Measurements from ENCODE around the gene PLCL1. TPM values are rescaled to one million over a fixed set of nuclear protein-coding genes. Genes with fewer than 3 reads are reported as not detected.

Gene PLCL1
- total and polyA plus RNA-seq, 3 experiments from 2014 or later = 0.70 to 2.0 (median 0.71) TPM

DNA sequence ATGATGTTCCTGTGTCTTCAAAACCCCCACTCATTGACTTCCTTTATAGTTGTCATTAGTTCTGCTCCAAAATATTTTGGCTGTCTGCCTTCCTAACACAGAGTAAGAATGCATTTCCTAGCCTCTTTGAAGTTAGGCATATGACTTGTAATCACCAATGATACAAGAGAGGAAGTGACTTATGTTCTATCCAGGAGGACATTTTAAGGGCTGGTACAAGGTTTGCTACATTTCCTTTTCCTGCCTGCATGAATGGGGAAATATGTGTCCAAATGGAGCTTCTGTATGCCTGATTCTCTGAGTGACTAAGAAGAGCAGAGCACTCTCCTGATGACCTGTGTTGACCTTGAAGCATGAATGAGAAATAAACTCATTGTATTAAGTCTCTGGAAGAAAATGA, 115.1 kb downstream of the PLCL1 start:
- DNase-seq = no peak
- H3K27me3 ChIP-seq (ENCODE audit: insufficient read depth, low read length, poor library complexity, severe bottlenecking) = no peaks in the 10 kb centered on the region
- Mint-ChIP-seq H3K9me3 (no peaks in the 10 kb centered on the region), H3K4me1 (no peaks in the 10 kb centered on the region), H3K27ac (no peak overlapping the region), H3K36me3 (no peaks in the 10 kb centered on the region), H3K27me3 (peaks cover 4 to 5% of the 10 kb centered on the region in 2 donors), H3K4me3 (no peak overlapping the region)
- no peak overlapping the region for H3K27ac ChIP-seq (ENCODE audit: low read depth, low read length)
- no peaks in the 10 kb centered on the region for H3K4me1 ChIP-seq (ENCODE audit: insufficient read depth, low read length)
- POLR2A ChIA-PET = no interaction called here
- no peaks in the 10 kb centered on the region for H3K9me3 ChIP-seq (ENCODE audit: low read length)
- no peak overlapping the region for H3K4me3 ChIP-seq (ENCODE audit: low read length)
- no peaks in the 10 kb centered on the region for H3K36me3 ChIP-seq (ENCODE audit: insufficient read depth, low read length)
- CTCF ChIA-PET = no interaction called here

DNA sequence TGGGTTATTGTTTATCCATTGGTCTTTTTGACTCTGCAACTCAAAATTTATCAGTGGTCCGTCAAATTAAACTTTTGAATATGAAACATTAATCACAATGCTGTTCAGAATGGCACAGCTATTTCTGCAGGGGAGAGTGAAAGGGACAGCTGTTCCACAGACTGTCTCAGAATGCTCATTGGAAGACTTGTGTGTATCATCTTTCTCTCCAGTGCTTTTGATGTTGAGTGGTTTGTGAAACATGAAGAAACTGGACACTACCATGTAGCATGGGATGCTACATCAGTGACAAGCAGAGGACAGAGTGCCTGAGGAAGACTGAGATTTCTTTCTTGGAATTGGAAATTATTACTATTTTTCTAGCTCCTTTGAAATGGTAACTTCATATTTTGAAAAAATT, 115.7 kb downstream of the PLCL1 start:
- CTCF ChIA-PET = no interaction called here

DNA sequence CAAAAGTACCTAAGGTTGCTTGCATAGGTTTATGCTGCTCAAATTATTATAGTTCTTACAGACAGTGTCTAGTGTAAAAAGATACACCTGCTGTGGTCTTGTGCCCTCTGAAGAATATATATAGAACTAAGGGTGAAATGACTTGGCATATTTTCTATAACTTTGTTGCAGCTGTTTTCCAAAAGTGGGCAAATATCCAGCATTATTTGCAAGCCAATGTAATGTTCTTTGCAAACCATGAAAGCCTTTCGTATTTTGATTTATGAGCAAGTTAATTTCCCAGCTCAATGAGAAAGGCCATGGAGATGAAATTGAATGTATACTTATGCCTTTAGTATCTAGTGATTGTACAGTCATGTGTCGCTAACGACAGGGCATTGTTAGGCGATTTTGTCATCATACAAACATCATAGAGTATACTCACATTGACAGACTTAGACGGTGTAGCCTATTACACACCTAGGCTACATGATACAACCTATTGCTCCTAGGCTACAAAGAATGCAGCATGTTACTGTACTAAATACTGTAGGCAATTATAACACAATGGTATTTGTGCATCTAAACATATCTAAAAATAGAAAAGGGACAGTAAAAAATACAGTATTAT, 116.3 kb downstream of the PLCL1 start:
- CTCF ChIA-PET = no interaction called here
- Mint-ChIP-seq H3K27me3 (peaks cover 4 to 5% of the 10 kb centered on the region in 2 donors), H3K4me1 (no peaks in the 10 kb centered on the region), H3K36me3 (no peaks in the 10 kb centered on the region), H3K4me3 (no peak overlapping the region), H3K27ac (no peak overlapping the region), H3K9me3 (no peaks in the 10 kb centered on the region)
- DNase-seq = no peak
- H3K36me3 ChIP-seq (ENCODE audit: insufficient read depth, low read length) = no peaks in the 10 kb centered on the region
- no peaks in the 10 kb centered on the region for H3K9me3 ChIP-seq (ENCODE audit: low read length)
- POLR2A ChIA-PET = no interaction called here
- no peak overlapping the region for H3K4me3 ChIP-seq (ENCODE audit: low read length)
- no peaks in the 10 kb centered on the region for H3K4me1 ChIP-seq (ENCODE audit: insufficient read depth, low read length)
- no peak overlapping the region for H3K27ac ChIP-seq (ENCODE audit: low read depth, low read length)
- no peaks in the 10 kb centered on the region for H3K27me3 ChIP-seq (ENCODE audit: insufficient read depth, low read length, poor library complexity, severe bottlenecking)

More for the DNA sequence above, 115.7 kb downstream of the PLCL1 start:
- Mint-ChIP-seq H3K9me3 (no peaks in the 10 kb centered on the region), H3K27me3 (peaks cover 4 to 5% of the 10 kb centered on the region in 2 donors), H3K4me1 (no peaks in the 10 kb centered on the region), H3K4me3 (no peak overlapping the region), H3K27ac (no peak overlapping the region), H3K36me3 (no peaks in the 10 kb centered on the region)
- no peak for DNase-seq
- Histone ChIP-seq H3K9me3 (ENCODE audit: low read length) (no peaks in the 10 kb centered on the region), H3K27me3 (ENCODE audit: insufficient read depth, low read length, poor library complexity, severe bottlenecking) (no peaks in the 10 kb centered on the region), H3K4me3 (ENCODE audit: low read length) (no peak overlapping the region), H3K4me1 (ENCODE audit: insufficient read depth, low read length) (no peaks in the 10 kb centered on the region), H3K36me3 (ENCODE audit: insufficient read depth, low read length) (no peaks in the 10 kb centered on the region), H3K27ac (ENCODE audit: low read depth, low read length) (no peak overlapping the region)
- POLR2A ChIA-PET = no interaction called here

DNA sequence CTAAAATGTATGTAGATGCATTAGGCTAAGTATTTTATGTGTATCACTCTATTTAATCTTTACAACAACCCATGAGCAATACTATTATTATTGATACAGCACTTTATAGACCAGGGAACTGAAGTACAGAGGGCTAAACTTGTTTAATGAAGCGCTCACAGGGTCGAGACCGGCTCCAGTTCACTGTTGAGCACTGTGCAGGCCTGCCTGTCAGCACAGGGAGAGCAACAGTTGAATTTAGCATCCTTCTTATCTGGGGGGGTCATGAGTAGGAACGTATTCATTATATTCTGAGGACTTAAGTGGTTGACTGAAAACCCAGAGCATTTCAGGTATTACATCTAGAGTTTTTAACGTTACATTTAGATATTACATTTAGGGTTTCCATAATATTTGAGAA, 120.1 kb downstream of the PLCL1 start:
- Mint-ChIP-seq H3K27me3 (peaks cover 0 to 4% of the 10 kb centered on the region in 2 donors), H3K9me3 (no peaks in the 10 kb centered on the region), H3K4me1 (peaks cover 0 to 2% (median 0%) of the 10 kb centered on the region in 3 donors), H3K36me3 (no peaks in the 10 kb centered on the region), H3K4me3 (no peak overlapping the region), H3K27ac (peak overlapping the region in 1 of 8 donors; percentile 46)
- POLR2A ChIA-PET = no interaction called here
- Histone ChIP-seq H3K27me3 (ENCODE audit: insufficient read depth, low read length, poor library complexity, severe bottlenecking) (no peaks in the 10 kb centered on the region), H3K36me3 (ENCODE audit: insufficient read depth, low read length) (no peaks in the 10 kb centered on the region), H3K27ac (ENCODE audit: low read depth, low read length) (no peak overlapping the region), H3K9me3 (ENCODE audit: low read length) (no peaks in the 10 kb centered on the region), H3K4me3 (ENCODE audit: low read length) (no peak overlapping the region), H3K4me1 (ENCODE audit: insufficient read depth, low read length) (no peaks in the 10 kb centered on the region)
- CTCF ChIA-PET = no interaction called here
- DNase-seq = no peak

DNA sequence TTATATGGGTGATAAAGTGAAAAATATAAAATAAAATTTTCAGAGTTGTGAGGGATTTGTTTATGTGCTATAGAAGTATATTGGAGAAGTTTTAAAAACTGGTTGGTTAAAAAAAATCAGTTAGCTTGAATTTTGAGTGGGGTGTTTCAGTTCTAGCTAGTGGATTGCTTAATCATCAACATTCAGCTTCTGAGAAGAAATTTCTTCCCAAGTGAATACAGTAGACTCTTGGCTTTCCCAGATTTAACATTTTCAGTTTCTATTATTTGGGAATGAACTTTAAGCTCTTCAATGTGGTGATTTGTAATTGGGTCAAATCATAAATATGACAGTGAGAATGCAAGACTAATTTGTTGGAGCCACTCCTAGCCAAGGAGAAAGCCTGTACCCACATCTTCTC, 120.8 kb downstream of the PLCL1 start:
- H3K4me3 ChIP-seq (ENCODE audit: low read length) = no peak overlapping the region
- Mint-ChIP-seq H3K27ac (no peak overlapping the region), H3K4me1 (peaks cover 0 to 2% (median 0%) of the 10 kb centered on the region in 3 donors), H3K9me3 (no peaks in the 10 kb centered on the region), H3K4me3 (no peak overlapping the region), H3K27me3 (peaks cover 0 to 4% of the 10 kb centered on the region in 2 donors), H3K36me3 (no peaks in the 10 kb centered on the region)
- no peaks in the 10 kb centered on the region for H3K4me1 ChIP-seq (ENCODE audit: insufficient read depth, low read length)
- no peak overlapping the region for H3K27ac ChIP-seq (ENCODE audit: low read depth, low read length)
- DNase-seq = no peak
- H3K27me3 ChIP-seq (ENCODE audit: insufficient read depth, low read length, poor library complexity, severe bottlenecking) = no peaks in the 10 kb centered on the region
- no peaks in the 10 kb centered on the region for H3K36me3 ChIP-seq (ENCODE audit: insufficient read depth, low read length)
- ChIA-PET POLR2A (no interaction called here), CTCF (no interaction called here)
- H3K9me3 ChIP-seq (ENCODE audit: low read length) = no peaks in the 10 kb centered on the region

DNA sequence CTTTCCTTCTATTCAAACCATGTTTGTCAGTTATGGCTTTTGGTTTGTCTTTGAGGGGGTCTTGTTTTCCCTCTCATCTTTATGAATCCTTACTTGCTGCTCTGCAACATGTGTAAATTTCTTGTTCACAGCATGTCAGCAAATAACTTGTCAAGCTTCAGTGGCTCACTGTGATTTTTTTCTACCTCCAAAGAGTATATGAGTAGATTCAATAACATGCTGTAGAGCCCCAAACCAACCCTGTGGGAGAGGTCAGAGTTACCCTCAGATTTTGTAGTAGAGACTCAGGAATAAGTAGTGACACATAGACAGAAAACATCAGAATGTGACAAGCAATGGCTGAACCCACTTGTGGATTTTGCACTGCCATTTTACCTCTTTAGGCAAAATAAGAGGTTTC, 121.6 kb downstream of the PLCL1 start:
- no peaks in the 10 kb centered on the region for H3K27me3 ChIP-seq (ENCODE audit: insufficient read depth, low read length, poor library complexity, severe bottlenecking)
- no peaks in the 10 kb centered on the region for H3K36me3 ChIP-seq (ENCODE audit: insufficient read depth, low read length)
- H3K4me1 ChIP-seq (ENCODE audit: insufficient read depth, low read length) = no peaks in the 10 kb centered on the region
- Mint-ChIP-seq H3K9me3 (no peaks in the 10 kb centered on the region), H3K4me1 (peaks cover 0 to 2% (median 0%) of the 10 kb centered on the region in 3 donors), H3K36me3 (no peaks in the 10 kb centered on the region), H3K4me3 (no peak overlapping the region), H3K27ac (no peak overlapping the region), H3K27me3 (peaks cover 0 to 4% of the 10 kb centered on the region in 2 donors)
- CTCF ChIA-PET = no interaction called here
- POLR2A ChIA-PET = no interaction called here
- H3K4me3 ChIP-seq (ENCODE audit: low read length) = no peak overlapping the region
- no peak overlapping the region for H3K27ac ChIP-seq (ENCODE audit: low read depth, low read length)
- H3K9me3 ChIP-seq (ENCODE audit: low read length) = no peaks in the 10 kb centered on the region
- DNase-seq = no peak

DNA sequence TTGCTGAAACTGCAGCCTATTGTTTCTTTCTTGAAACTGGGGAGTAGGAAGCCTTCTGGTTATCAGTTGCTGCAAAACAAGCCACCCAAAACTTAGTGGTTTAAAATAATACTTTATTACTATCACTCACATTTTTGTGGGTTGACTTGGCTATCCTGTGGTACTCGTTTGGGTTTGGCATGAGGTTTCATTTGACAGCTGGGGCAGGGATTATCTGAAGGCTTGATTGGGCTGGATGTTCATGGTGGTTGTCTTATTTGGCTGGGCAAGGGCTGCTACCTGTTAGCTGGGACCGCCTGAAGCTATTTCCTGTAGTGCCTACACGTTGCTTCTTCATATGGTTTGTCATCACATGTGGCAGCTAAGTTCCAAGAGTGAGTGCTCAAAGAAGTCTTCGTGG, 122.3 kb downstream of the PLCL1 start:
- H3K27ac ChIP-seq (ENCODE audit: low read depth, low read length) = no peak overlapping the region
- no peak overlapping the region for H3K4me3 ChIP-seq (ENCODE audit: low read length)
- no peaks in the 10 kb centered on the region for H3K36me3 Mint-ChIP-seq
- POLR2A ChIA-PET = no interaction called here
- H3K9me3 ChIP-seq (ENCODE audit: low read length) = no peaks in the 10 kb centered on the region
- peaks cover 0 to 4% of the 10 kb centered on the region in 2 donors for H3K27me3 Mint-ChIP-seq
- H3K27me3 ChIP-seq (ENCODE audit: insufficient read depth, low read length, poor library complexity, severe bottlenecking) = no peaks in the 10 kb centered on the region
- H3K27ac Mint-ChIP-seq = no peak overlapping the region
- no peaks in the 10 kb centered on the region for H3K4me1 ChIP-seq (ENCODE audit: insufficient read depth, low read length)
- no peak for DNase-seq
- H3K4me1 Mint-ChIP-seq = peaks cover 0 to 2% (median 0%) of the 10 kb centered on the region in 3 donors
- CTCF ChIA-PET = no interaction called here
- no peaks in the 10 kb centered on the region for H3K9me3 Mint-ChIP-seq
- no peak overlapping the region for H3K4me3 Mint-ChIP-seq
- H3K36me3 ChIP-seq (ENCODE audit: insufficient read depth, low read length) = no peaks in the 10 kb centered on the region

DNA sequence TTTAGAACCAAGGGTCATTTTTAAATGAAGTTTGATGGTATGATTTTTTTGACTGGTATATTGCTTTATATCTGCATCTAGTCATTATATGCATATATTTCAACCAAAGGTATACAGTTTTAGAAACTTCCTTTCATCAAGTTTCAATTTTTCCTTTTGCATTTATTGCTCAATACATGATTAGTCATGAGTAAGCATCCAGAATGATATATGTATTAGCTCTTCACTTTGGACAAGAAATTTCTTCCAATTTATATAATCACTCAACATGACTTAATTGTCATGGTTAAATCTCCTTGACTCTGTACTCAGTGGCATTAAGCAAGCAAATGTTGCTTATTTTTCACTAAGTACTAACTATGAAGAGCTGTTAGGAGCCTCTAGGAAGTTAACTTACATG, 123.6 kb downstream of the PLCL1 start:
- H3K4me3 ChIP-seq (ENCODE audit: low read length) = no peak overlapping the region
- Mint-ChIP-seq H3K27me3 (peaks cover 0 to 4% of the 10 kb centered on the region in 2 donors), H3K36me3 (no peaks in the 10 kb centered on the region), H3K9me3 (no peaks in the 10 kb centered on the region), H3K27ac (no peak overlapping the region), H3K4me1 (peaks cover 0 to 5% (median 2%) of the 10 kb centered on the region in 3 donors), H3K4me3 (no peak overlapping the region)
- peak overlapping the region; percentile 2 for H3K27ac ChIP-seq (ENCODE audit: low read depth, low read length)
- no peaks in the 10 kb centered on the region for H3K4me1 ChIP-seq (ENCODE audit: insufficient read depth, low read length)
- H3K27me3 ChIP-seq (ENCODE audit: insufficient read depth, low read length, poor library complexity, severe bottlenecking) = no peaks in the 10 kb centered on the region
- CTCF ChIA-PET = no interaction called here
- no peaks in the 10 kb centered on the region for H3K36me3 ChIP-seq (ENCODE audit: insufficient read depth, low read length)
- DNase-seq = no peak
- H3K9me3 ChIP-seq (ENCODE audit: low read length) = no peaks in the 10 kb centered on the region
- POLR2A ChIA-PET = no interaction called here

All from CD8-positive, alpha-beta memory T cell (primary cell).